ENCODE results near the gene UTP25.
"Not testable (repeated sequence)": the region's sequence is repeated elsewhere in the genome, so short reads cannot be mapped to it uniquely, and the experiment has no call there.

UTP25 gene

GRCh38 chr1:209827384-209828262, at the start of gene UTP25:
UTP25 (plus strand) TSS chr1:209827972; CDS start chr1:209828064, 92 bp downstream.
- peak; percentile 98 to 100 for DNase-seq

GRCh38 chr1:209778102-209778501, 49.7 kb upstream of the UTP25 start:
- no peak for DNase-seq

DNA sequence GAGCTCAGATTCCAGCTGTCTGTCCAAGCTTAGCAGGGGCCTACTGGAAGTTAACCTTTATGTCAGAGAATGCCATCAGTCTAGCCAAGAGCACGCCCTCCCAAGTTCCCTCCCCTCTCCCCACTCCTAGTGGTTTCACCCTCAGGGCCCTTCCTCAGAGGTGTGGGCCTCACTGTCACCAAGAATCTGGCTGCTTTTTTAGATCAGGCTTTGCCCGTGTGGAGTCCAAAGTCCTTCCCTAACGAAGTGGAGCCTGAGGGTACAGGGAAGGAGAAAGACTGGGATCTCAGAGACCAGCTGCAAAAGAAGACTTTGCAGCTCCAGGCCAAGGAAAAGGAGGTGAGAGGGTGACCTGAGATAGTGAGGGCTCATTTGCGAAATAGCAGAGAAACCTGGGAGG, 47.5 kb upstream of the UTP25 start:
- DNase-seq: no peak

DNA sequence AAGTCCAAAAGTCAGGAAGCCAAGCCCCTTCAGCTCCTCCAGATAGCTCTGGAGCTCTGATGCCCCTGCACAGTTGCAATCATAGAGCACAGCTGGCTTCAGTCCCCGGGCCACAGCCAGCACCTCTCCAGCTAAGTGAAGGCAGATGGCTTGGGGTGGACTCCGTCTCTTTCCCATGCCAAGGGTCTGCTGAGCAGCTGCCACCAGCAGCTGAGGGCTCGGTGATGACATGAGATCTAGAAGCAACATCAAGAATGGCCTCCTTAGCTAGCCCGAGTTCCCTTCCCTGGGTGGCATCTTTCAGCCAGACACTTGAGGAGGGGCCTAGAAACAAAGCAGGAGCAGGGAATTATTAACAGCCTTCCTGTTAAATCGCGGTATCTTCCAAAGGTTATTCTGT, 44.4 kb upstream of the UTP25 start:
- no peak for DNase-seq

DNA sequence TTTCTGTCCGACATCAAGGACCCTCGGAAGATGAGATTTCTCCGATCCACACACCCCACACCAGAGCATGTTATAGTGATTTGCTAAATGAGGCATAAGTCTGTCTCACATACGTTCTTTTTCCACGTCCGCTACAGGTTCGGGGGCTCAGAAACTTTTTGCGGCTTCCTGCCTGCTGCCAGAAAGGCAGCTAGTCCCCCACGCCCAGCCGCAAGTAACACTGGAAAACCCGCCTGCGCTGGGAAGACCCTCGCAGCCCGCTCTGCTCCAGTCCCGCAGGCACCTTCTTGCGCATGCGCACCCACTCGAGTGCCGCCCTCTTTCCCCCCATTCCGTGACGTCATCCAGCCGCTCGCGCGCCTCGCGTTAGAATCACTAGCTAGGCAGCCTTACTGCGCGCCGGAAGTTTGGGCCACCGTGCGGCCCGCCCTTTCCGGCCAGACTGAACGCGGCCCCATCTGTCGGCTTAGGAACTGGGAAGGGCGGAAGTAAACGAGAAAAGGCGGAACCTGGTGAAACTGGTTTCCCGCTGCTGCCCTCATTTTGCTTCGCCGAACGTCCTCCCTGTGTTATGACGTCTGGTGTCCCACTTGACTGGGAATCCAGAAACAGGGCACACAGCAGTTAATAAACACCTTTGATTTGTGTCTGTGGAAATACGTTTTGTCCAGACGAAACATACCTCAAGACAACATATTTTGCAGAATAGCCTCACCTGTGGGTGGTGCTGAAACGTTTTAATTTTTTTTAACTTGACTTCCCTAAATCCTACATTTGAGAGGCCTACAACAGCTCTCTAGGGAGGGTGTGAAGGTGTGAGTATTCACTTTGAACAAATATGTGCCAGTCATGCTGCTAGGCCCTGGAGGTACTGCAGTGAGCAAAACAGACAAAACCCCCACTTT, 43.3 kb upstream of the UTP25 start, which contains the start of gene C1orf74:
TSS of gene C1orf74 (minus strand) at position 295 of the 905 bp plus-strand sequence. CDS start 925 bp downstream, outside the sequence.
- peak; percentile 98 to 100 for DNase-seq

DNA sequence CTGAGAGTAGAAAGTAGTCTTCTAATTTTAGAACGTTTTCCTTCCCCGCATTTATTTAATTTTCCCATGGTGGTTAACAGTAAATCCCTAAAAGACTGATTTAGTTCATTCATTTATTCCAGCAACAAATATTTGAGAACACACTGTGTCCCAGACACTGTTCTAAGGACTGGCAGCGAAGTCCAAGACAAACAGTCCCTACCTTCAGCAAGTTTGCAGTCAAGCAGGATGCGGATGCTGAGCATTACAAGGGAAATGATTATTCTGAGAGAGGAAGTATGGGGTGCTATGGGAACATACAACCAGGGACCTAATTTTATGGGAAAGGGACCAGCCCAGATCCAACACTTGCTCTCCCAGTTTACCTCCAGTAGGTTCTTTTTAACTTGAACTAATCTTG, 42.2 kb upstream of the UTP25 start:
- DNase-seq: no peak

GRCh38 chr1:209786146-209786545, 41.6 kb upstream of the UTP25 start:
- no peak for DNase-seq

DNA sequence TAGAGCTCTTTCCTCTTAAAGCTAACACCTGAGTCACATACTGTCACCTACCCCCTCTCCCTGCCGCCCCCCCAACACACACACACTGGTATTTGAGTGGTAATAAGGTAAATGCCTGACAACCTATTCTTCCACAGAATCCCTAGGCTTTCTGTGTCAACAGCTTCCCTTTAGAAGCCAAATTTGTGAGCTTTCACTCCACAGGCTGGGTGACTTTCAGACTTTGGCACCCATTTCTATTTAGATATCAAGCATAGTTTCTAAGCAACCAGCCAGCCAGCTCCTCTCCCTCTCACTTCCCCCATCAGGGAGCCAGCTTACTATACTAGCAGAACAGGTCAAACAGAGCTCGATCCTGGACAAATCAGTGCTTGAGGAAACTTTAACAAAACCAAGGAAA, 40.2 kb upstream of the UTP25 start:
- no peak for DNase-seq

DNA sequence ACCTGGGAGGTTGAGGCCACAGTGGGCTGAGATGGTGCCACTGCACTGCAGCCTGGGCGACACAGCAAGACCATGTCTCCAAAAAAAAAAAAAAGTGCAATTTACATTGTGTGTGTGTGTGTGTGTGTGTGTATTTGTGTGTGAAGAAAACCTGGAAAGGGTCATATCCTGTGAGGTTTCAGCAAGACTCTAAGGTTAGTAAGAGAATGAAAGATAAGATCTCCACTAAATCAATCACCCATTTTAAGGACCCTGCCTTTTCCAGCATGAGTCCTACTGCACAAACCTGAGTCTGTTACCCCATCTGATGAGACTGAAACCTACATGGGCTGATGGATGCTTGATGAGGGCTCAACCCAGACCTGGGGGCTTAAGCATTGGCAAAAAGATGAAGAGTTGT, 38.5 kb upstream of the UTP25 start:
- no peak for DNase-seq

- DNase-seq: no peak
Measured at GRCh38 chr1:209790286-209791193, 37.2 kb upstream of the UTP25 start.

DNA sequence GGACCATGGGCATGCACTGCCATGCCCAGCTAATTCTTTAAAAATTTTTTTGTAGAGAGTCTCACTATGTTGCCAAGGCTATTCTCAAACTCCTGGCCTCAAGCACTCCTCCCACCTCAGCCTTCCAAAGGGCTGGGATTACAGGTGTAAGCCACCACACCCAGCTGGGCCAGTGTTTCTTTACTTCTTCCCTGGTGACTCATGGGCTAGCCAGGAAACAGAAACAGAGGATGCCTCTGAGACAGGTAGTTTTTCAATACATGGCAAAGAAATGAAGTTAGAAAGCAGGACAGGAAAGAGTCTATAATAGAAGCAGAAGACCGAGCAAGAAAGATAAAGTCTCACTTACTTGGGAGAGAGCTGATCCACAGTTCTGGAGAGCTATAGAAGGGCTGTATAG, 35.9 kb upstream of the UTP25 start:
- no peak for DNase-seq

- not testable (repeated sequence) for DNase-seq
Measured at GRCh38 chr1:209793711-209794110, 34.1 kb upstream of the UTP25 start.

DNA sequence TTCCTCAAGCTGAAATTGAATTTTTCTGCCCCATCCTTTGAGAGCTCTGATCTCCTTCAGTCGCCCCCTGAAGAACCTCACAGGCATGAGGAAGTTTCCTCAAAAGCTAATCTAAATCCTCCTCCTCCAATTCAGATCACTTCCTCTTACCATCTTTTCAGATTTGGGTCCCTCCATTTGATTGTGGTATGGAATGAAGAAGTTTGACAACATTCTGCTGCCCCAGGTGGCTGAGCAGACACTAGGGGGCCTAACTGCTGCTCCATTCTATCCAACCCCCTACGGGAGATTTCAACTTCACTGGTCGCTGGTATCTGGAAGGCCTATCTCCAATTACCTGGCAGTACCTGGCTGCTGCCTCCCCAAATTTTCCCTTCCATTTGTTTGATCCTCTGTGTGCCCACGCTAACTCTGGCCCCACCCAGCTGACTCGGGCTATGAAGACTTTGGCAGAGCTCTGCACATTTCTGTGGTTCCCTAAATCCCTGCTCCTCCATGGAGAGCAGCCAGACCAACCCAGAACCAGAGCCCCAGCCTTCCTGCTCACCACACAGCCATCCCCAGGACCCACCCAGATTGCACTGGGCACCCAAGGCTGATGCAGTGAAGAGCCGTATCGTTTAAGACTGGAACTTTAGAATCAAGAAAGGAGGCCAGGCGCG, 29.7 kb upstream of the UTP25 start:
- no peak for DNase-seq

- no peak for DNase-seq
Measured at GRCh38 chr1:209800984-209801834, 26.6 kb upstream of the UTP25 start.

GRCh38 chr1:209802117-209802779, 25.5 kb upstream of the UTP25 start:
- DNase-seq: no peak

DNA sequence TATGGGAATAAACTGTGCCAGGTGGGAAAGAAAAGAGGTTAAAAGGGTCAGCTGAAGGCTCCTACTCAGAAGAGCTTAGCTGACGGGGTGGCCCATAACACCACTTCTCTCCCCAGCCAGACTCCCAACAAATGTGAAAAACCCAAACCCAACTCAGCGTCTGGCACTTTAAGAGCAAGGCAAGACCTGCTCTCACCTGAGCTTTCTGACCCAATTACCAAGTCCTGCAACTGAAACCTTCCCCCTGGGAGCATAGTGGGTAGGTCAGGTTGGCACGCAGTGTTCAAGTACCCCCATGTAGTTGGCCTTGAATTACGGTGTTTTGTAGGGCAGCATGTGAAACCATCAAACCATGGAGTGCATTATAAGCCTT, 25.0 kb upstream of the UTP25 start:
- no peak for DNase-seq

DNA sequence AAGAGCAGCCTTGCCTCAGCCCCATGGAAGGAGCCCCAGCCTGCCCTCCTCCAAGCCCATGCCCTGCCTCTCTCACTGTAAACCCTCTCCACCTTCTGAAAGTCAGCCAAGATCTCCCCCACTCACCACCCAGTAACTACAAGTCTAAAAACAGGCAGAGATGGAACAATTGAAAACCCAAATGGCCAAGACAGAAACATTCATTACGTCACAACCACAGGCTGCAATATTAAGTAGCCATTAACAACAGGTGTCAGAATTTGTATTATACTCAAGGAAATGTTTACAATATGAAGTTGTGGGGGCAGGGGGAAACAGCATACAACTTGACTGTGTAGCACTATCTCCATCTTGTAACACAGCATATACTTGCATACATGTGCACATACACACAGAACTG, 24.2 kb upstream of the UTP25 start:
- no peak for DNase-seq

GRCh38 chr1:209805341-209805781, 22.4 kb upstream of the UTP25 start:
- DNase-seq: no peak

- peak; percentile 77 to 82 for DNase-seq
Measured at GRCh38 chr1:209805875-209806760, 21.7 kb upstream of the UTP25 start, which contains the start of gene IRF6. IRF6 (minus strand) TSS chr1:209806142; CDS start chr1:209801413, 4,729 bp downstream.

Measured in inflammatory macrophage treated with lipopolysaccharide for 1 hour (primary cell).